Pancreas (tissue), 10 donors: Measurements from ENCODE around the gene TPGS2. TPM values are rescaled to one million over a fixed set of nuclear protein-coding genes. Genes with fewer than 3 reads are reported as not detected.

Source experiments
- ATAC-seq, 4 donors: fragments of 200-7000 bp; cut with Tn5 transposase; one replicate each; pipeline versions ENCODE4 v1.8.0 to v1.9.1; 2020; ENCODE audit warnings: mild to moderate bottlenecking in 4 of 4, moderate library complexity in 4 of 4
- DNase-seq, 6 donors: peaks; one replicate each; pipeline ENCODE4 v3.0.0-alpha.2; 2020
- FAIRE-seq: peaks from 2 replicates; lab custom pipeline; 2012; peaks lifted over from hg19 to GRCh38; lab: Jason Lieb, UNC
- H3K27ac ChIP-seq, 4 donors: fragments of 200-600 bp; sonication (generic); 1 replicate in 3 of 4; 2 replicates in 1 of 4; pipeline versions ENCODE4 v1.5.0 to v1.8.0; 2020
- H3K27me3 ChIP-seq, 4 donors: fragments of 200-600 bp; one replicate each; pipeline ENCODE4 v1.8.0; 2021
- H3K36me3 ChIP-seq, 3 donors: fragments of 200-600 bp; sonication (generic) in 1 of 3; one replicate each; pipeline versions ENCODE4 v1.5.0 to v1.8.0; 2020 to 2021
- H3K4me1 ChIP-seq, 3 donors: fragments of 200-600 bp; one replicate each; pipeline ENCODE4 v1.8.0; 2021
- H3K4me3 ChIP-seq, 4 donors: fragments of 200-600 bp; sonication (generic) in 2 of 4; one replicate each; pipeline versions ENCODE4 v1.5.0 to v1.8.0; 2020 to 2021
- H3K9me3 ChIP-seq, 4 donors: fragments of 200-600 bp; one replicate each; pipeline ENCODE4 v1.8.0; 2021
- WGBS, 2 donors: extraction: QIAGEN DNeasy Blood & Tissue Kit; methylation state at CpG; one replicate each; pipeline ENCODE4 v1.1.7; 2013; 5-methylcytosine and 5-hydroxymethylcytosine counted together
- intact Hi-C, 3 donors: fragments of 100-400 bp; cut with DNase I; formaldehyde crosslinking; loops; one replicate each; pipeline versions ENCODE4 v1.11.1 to v1.14.2; 2022
- polyA plus RNA-seq, 2 donors: library from polyadenylated mRNA; stranded (reverse); fragments of 200-250 nt; gene quantifications; one replicate each; pipeline ENCODE4 v1.2.3, GENCODE V29; 2013
- total RNA-seq, 6 donors: library from RNA; stranded (reverse); fragmentation: NEBNext Ultra II Directional in 4 of 6; extraction: Animal tissue kit (Norgen Biotek cat#: 25700) in 4 of 6; gene quantifications; one replicate each; pipeline versions ENCODE4 v1.2.1 to v1.2.4, GENCODE V29; 2021 to 2023
- TF ChIP-seq, protein P1 (sequence below), 4 donors: fragments of 200-600 bp; sonication (generic) in 3 of 4; IDR thresholded peaks; one replicate each; pipeline versions ENCODE4 v1.5.0 to v1.8.0; 2021; ENCODE audit warnings: antibody characterized with exemption in 4 of 4
- donor health status: healthy with polysubstance abuse.
- donor health status: DM: no; HTN: no; CAD: no; lungs with moderate emphysema.
- donor health status: DM: no; HTN: no; CAD: no.
- donor health status: control.
- donor health status: control.
- donor health status: Bipolar disorder and iron deficiency.
- donor health status: DM: yes; HTN: yes; CAD: no.
- donor health status: DM: no; HTN: no; CAD: no.
- donor health status: DM: no; HTN: no; CAD: no.
- donor health status: DM: yes; HTN: yes; CAD: no.

TPGS2 gene
- total and polyA plus RNA-seq, 8 donors, result 16.6 to 44.6 (median 25.2) TPM

DNA sequence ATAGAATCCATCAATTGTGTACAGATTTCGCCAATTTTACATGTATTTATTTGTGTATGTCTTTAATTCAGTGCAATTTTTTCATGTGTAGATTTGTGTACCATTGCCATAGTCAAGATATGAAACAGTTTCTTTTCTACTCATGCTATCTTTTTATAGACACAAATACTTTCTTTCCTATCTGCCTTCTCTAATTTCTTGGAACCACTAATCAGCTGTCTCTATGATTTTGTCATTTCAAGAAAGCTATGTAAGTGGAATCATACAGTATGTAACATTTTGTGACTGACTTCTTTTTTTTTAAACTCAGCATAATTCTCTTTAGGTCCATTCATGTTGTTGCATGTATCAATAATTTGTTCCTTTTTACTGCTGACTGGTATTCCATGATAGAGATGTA, 33.4 kb upstream of the TPGS2 start:
- Histone ChIP-seq H3K4me3 (no peak overlapping the region), H3K4me1 (peaks cover 0 to 2% (median 0%) of the 10 kb centered on the region in 3 donors), H3K36me3 (no peaks in the 10 kb centered on the region), H3K27me3 (no peaks in the 10 kb centered on the region), H3K27ac (no peak overlapping the region), H3K9me3 (no peaks in the 10 kb centered on the region)
- 93 to 100% methylated on average over 1 of the region's 1 CpG for WGBS, 2 donors
- no peak for ATAC-seq
- TF ChIP-seq, protein P1, sequence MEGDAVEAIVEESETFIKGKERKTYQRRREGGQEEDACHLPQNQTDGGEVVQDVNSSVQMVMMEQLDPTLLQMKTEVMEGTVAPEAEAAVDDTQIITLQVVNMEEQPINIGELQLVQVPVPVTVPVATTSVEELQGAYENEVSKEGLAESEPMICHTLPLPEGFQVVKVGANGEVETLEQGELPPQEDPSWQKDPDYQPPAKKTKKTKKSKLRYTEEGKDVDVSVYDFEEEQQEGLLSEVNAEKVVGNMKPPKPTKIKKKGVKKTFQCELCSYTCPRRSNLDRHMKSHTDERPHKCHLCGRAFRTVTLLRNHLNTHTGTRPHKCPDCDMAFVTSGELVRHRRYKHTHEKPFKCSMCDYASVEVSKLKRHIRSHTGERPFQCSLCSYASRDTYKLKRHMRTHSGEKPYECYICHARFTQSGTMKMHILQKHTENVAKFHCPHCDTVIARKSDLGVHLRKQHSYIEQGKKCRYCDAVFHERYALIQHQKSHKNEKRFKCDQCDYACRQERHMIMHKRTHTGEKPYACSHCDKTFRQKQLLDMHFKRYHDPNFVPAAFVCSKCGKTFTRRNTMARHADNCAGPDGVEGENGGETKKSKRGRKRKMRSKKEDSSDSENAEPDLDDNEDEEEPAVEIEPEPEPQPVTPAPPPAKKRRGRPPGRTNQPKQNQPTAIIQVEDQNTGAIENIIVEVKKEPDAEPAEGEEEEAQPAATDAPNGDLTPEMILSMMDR (IDR thresholded peaks at IDR 0.05), result no peak
- intact Hi-C loops, result no loop called here
- FAIRE-seq, result no peak
- DNase-seq, result no peak

DNA sequence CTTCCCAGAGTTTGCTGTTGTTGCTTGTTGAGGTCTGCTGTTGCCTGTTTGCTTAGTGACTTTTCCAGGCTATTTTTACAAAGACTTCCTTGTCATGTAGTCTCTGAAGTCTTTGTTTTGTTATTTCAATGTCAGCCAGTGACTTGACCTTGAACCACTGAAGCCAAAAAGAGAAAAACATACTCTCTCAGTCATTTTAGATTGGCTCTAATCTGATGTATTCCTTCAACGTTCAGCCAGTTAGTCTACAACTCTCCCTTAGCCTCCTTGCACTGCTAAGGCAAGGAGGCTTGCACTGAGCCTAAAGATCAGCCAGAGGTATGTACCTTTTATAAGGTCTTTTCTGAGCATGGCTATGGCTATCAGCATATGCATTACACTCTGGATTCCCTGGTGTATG, 28.0 kb upstream of the TPGS2 start:
- intact Hi-C loops, result no loop called here
- H3K4me3 ChIP-seq, result no peak overlapping the region
- H3K9me3 ChIP-seq, result no peaks in the 10 kb centered on the region
- TF ChIP-seq, protein P1 (IDR thresholded peaks at IDR 0.05), result no peak
- no peaks in the 10 kb centered on the region for H3K36me3 ChIP-seq
- WGBS, 2 donors, result 0 to 14% methylated on average over 1 of the region's 1 CpG
- H3K27me3 ChIP-seq, result no peaks in the 10 kb centered on the region
- FAIRE-seq (no peak), DNase-seq (no peak), ATAC-seq (peak; percentile 46 to 87 (median 81))
- peaks cover 0 to 6% (median 0%) of the 10 kb centered on the region in 3 donors for H3K4me1 ChIP-seq
- peak overlapping the region in 2 of 4 donors; percentile 19 to 27 for H3K27ac ChIP-seq

DNA sequence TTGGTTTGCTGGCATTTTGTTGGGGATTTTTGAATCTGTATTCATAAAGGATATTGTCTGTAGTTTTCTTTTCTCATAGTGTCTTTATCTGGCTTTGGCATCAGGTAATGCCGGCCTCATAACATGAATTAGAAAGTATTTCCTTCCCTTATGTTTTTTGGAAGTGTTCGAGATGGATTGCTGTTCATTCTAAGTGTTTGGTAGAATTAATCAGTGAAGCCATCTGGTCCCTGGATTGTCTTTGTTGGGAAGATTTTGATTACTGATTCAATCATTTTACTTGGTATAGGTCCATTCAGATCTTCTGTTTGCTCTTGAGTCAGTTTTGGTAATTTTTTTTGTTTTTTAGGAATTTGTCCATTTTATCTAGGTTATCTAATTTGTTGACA, 22.4 kb upstream of the TPGS2 start:
- WGBS, 2 donors, result 88 to 91% methylated on average over 2 of the region's 2 CpGs
- Histone ChIP-seq H3K27ac (no peak overlapping the region), H3K4me1 (no peaks in the 10 kb centered on the region), H3K27me3 (no peaks in the 10 kb centered on the region), H3K36me3 (no peaks in the 10 kb centered on the region), H3K4me3 (no peak overlapping the region), H3K9me3 (no peaks in the 10 kb centered on the region)
- ATAC-seq, result no peak
- intact Hi-C loops, result no loop called here
- DNase-seq, result no peak
- TF ChIP-seq, protein P1 (IDR thresholded peaks at IDR 0.05), result no peak
- FAIRE-seq, result no peak

DNA sequence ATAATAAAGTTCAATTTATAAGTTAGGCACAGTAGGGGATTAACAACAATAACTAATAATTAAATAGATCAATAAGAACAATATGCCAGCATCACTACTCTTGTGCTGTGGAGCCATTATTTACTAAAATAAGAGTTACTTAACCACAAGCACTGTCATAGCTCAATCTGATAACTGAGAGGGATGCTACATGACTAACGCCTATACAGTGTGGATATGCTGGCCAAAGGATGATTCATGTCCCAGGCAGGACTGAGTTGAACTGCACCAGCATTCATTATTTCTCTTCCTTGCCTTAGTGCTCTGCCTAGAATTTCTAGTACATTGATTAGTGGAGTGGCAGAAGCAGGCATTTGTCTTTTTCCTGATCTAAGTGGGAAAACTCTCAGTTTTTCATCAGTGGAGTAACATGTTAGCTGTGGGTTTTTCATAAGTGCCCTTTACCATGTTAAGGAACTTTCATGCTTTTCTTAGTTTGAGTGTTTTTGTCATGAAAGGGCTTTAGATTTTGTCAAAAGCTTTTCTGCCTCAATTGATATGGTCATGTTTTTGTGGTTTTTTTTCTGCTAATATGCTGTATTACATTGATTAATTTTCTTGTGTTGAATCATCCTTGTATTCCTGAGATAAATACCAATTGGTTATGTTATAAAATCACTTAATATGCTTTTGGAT, 21.9 kb upstream of the TPGS2 start:
- intact Hi-C loops, result no loop called here
- no peaks in the 10 kb centered on the region for H3K9me3 ChIP-seq
- DNase-seq, result no peak
- FAIRE-seq, result no peak
- WGBS, 2 donors, result 83 to 88% methylated on average over 1 of the region's 1 CpG
- H3K4me3 ChIP-seq, result no peak overlapping the region
- H3K4me1 ChIP-seq, result no peaks in the 10 kb centered on the region
- H3K36me3 ChIP-seq, result no peaks in the 10 kb centered on the region
- no peak overlapping the region for H3K27ac ChIP-seq
- no peaks in the 10 kb centered on the region for H3K27me3 ChIP-seq
- TF ChIP-seq, protein P1 (IDR thresholded peaks at IDR 0.05), result no peak
- ATAC-seq, result peak in 2 of 4 donors; percentile 41 to 65

DNA sequence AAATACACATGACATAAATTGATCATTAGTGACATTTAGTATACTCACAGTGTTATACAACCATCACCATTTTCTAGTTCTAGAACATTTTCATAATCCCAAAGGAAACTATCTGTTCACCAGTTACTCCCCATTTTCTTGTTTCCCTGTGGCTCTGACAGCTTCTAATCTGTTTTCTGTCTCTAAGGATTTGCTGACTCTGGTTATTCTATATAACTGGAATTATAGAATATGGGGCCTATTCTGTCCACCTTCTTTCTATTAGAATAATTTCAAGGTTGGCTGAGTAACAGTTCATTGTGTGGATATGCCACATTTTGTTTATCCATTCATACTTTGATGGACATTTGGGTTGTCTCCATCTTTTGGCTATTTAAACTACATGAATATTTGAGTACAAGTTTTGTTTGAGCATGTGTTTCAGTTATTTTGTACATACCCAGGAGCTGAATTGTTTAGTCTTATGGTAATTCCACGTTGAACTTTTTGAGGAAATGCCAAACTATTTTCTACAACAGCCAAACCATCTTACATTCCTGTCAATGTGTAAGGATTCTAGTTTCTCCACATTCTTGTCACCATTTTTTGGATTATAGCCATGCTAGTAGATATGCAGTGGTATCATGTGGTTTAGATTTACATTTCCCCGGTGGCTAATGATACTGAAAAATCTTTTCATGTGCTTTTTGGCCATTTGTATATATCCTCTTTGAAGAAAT, 20.6 kb upstream of the TPGS2 start:
- H3K9me3 ChIP-seq, result no peaks in the 10 kb centered on the region
- ATAC-seq (peak in 2 of 4 donors; percentile 17 to 35), FAIRE-seq (no peak), DNase-seq (no peak)
- WGBS, 2 donors, result 5 to 11% methylated on average over 2 of the region's 2 CpGs
- intact Hi-C loops, result no loop called here
- TF ChIP-seq, protein P1 (IDR thresholded peaks at IDR 0.05), result no peak
- no peak overlapping the region for H3K4me3 ChIP-seq
- no peak overlapping the region for H3K27ac ChIP-seq
- H3K4me1 ChIP-seq, result no peaks in the 10 kb centered on the region
- H3K27me3 ChIP-seq, result no peaks in the 10 kb centered on the region
- H3K36me3 ChIP-seq, result no peaks in the 10 kb centered on the region
